ENCODE results near the gene PTRHD1.

Gene PTRHD1

DNA sequence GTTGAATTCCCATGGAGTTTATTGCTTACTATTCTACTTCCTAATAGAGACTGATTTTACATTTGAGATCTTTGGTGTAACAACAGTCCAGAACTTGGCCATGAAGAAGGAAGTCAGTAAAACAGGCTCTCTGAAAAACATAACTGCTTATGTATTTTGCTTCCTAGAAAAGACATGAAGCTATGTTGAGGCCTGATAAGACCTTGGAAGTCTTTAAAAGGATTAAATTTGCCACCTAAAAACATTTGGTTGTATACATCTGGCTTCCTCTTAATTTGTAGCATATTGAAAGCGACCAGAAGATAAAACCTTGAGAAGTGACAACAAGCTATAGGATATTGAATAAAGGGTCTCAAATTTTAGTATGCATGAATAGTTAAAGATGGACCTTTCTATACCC lies 36.4 kb downstream of the PTRHD1 start:
- no peak for DNase-seq (ENCODE audit: low spot score)

DNA sequence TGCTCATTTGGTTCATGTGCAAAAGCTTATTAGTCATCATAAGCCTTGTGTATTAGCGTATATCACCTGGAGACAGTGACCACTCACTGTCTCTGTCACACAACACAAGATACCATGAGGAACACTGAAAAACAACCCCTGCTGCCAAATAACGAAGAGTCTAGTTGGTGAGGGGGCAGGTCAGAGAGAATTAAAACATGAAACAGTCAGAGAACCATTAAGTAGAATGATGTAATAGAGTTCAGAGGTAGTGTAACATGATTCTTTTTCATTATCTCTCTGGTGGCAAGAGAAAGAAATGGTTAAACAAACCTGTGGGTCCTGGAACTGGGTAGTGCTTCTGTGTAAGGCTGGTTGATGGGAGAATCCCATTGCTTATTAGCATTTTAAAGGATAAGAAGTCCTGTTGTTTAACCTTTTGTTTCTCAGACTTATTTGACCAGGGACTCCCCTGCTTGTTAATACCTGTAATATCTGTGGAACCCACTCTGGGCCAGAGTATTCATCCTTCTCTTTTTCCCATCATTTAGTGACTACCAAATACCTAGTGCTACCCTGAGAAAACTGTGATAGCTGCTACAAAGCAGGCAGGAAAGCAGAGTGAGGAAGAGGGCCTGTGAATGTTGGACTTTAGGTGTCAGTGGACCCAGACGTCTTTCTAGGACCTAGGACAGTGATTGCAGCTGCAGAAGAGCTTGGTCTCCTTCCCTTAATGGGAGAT lies 38.0 kb downstream of the PTRHD1 start:
- no peak for DNase-seq (ENCODE audit: low spot score)

DNA sequence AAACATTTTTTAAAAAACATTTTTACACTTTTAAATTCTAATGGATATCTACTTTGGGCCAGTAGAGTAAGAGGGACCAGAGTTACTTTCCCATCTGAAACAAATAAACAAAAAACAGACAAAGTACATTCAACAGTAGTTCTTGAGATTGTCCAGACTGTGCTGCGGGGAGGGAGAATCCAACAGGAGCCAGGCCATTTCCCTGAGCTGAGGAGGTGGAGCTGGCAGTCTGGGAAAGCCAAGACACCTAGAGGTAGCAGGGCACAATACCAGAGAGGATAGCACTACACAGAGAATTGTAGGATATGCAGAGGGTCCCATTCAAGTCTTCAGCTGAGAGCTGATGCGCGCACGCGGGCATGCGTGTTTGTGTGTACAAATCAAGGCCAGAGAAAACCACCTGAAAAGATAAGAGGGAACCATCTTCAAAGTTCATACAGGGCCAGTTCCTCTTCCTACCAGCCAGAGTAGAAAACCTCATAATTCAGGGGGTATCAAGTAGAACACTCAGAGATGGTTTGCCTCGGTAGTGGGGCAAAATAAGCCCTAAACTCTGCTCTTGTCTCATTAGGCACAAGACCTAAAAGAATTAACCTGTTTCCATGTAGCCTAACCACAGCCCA lies 44.0 kb downstream of the PTRHD1 start:
- DNase-seq (ENCODE audit: low spot score), result no peak

DNA sequence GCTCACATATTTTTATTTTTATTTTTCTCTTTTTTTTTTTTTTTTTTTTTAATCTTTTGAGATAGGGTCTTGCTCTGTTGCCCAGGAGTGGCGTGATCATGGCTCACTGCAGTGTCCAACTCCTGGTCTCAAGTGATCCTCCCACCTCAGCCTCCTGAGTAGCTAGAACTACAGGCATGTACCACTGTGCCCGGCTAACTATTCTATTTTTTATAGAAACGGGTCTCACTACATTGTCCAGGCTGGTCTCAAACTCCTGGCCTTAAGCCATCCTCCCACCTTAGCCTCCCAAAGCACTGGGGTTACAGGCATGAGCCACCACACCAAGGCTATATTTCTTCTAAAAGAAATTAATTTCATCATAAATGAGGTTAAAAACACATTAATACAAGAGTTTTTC lies 45.9 kb downstream of the PTRHD1 start:
- DNase-seq (ENCODE audit: low spot score), result no peak

DNA sequence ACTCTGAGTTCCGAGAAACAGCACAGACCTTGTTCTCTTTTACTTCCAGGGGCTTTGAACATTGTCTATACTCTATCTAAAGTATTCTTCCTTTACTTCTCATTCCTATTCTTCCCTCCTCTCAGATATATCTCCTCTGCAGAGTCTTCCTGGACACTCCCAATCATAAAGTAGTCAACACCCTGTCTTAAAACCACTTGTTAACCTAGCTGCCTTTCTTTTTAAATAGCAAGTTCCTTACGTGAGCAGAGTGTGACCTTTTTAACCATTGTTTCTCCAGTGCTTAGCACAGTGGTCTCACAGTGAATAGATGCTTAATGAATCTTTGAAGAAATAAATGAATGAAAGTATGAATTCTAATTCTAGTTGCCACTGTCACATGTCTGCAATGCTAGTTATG lies 47.4 kb downstream of the PTRHD1 start:
- DNase-seq (ENCODE audit: low spot score), result no peak

DNA sequence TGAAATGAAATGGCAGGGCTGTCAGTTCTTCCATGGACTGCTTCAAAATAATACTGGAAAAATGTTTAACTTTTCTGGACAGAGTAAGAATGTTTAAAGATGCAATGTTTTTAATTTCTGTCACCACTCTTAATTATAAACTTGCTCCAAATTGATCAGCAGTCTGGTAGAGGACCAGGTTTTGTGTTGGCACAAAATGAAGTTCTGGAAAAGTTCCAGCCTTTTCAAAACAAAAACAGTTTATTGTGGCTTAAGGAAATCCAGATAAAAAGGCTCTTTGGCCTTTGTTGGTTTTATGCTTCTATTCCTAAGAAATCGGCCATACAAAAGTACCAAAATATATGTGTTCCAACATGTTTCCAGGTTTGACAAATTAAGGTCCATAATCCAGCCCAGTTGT lies 48.8 kb downstream of the PTRHD1 start:
- no peak for DNase-seq (ENCODE audit: low spot score)

DNA sequence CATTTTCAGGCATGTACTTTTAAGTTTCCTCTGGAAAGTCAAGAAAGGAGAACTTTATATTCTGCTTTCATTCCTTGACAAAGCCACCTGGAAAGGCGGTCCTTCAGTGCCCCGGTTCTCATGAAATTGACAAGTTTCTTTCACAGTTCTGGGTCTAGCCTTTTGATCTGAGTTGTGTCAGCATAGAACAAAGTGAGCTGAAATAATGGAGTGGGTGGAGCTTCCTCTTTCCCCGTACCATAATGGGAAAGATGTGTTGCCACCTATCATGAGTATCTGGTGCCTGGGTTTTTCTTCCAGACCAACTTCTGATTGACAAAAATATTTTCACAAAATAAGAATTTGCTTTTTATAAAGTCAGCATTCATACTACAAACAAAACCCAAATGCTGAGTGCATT lies 49.3 kb downstream of the PTRHD1 start:
- DNase-seq (ENCODE audit: low spot score), result no peak

DNA sequence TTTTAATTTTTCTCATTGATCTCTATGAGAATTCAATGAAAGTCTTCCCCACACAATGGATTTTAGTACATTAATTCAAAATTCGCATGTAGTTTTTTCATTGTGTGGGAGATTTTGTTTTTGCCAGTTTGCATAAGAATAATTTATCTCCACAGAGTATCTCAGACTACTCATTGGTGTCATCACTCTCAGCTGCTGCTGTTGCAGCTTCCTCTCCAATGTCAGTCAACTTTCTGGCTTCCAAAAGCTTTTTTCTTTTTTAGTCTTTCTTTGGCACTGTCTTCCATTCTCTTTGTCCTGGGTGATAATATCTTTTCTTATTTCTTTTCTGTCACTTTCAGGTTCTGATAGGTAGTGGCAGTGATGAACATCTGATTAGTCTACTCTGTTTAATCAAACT lies 50.5 kb downstream of the PTRHD1 start:
- no peak for DNase-seq (ENCODE audit: low spot score)

DNA sequence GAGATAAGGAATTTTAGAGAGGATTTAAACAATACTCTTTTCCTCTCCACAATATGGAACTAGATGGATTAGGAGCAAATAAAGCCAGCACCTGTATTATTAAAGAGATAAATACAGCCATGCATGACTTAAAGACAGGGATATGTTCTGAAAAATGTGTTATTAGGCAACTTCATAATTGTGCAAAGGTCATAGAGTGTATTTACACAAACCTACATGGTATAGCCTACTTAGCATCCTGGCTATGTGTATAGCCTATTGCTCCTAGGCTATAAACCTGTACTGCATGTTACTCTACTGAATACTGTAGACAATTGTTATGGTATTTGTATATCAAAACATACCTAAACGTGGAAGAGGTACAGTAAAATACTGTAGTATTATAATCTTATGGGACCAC lies 53.0 kb downstream of the PTRHD1 start:
- DNase-seq (ENCODE audit: low spot score), result no peak
